ENCODE measurements around the gene TAGAP. TPM values are rescaled to one million over a fixed set of nuclear protein-coding genes. Genes with fewer than 3 reads are reported as not detected.

The TAGAP gene
- total RNA-seq, 1 experiment from 2014 or later: 0.30 TPM

DNA sequence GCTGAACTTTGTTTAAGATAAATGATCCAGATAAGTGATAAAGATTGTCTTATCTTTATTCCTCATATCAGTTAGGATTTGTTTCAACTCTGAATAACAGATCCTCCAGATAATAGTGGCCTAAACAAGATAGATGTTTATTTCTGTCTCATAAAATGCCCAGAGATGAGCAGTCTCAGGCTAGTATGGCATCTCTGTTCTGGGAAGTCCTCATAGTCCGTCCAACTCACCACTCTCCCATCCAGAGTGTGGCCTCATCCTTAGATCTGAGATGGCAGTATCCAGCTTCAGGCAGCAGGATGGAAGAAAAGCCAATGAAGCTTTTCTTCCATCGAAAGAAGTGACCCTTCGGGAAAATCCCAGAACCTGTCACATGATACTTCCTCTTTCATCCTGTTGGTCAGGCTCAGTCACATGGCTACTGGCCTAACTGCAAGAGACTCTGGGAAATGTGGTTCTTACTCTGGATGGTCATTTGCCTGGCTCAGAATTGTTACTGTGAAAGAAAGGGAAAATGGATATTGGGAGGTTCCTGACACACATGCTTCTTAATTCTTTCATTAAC is 29.4 kb upstream of the TAGAP start:
- ChIA-PET POLR2A (no interaction called here), CTCF (no interaction called here), RAD21 (ENCODE audit: low non-redundant PET in 1 of 2, low total read pairs in 2 of 2, uncharacterized antibody in 2 of 2, unreplicated experiment in 2 of 2) (no interaction called here)
- Histone ChIP-seq H4K20me1 (ENCODE audit: insufficient read depth) (no peaks in the 10 kb centered on the region), H3K9ac (ENCODE audit: low read length) (0 out of 2 replicates have a peak overlapping the region, but pooled peaks have one; percentile 16), H3K27me3 (ENCODE audit: insufficient read depth, low read length) (no peaks in the 10 kb centered on the region), H3K4me2 (ENCODE audit: low read length) (peak overlapping the region; percentile 64), H3K9me2 (ENCODE audit: insufficient read depth) (no peaks in the 10 kb centered on the region), H3K9me3 (ENCODE audit: control insufficient read depth in 1 of 2, insufficient read depth in 1 of 2, low read depth in 1 of 2, low read length in 2 of 2) (no peaks in the 10 kb centered on the region), H3K4me3 (replicated peaks in 1 of 2; ENCODE audit: low read depth in 1 of 2, low read length in 2 of 2) (peak overlapping the region; percentile 33 to 48), H3K4me1 (ENCODE audit: control insufficient read depth in 1 of 2, insufficient read depth in 2 of 2, low read length in 2 of 2) (peaks cover 0 to 6% of the 10 kb centered on the region in 2 experiments; a peak in 1 of 4 replicates), H3K27ac (ENCODE audit: low read depth, low read length) (no peak overlapping the region), H3K36me3 (ENCODE audit: control insufficient read depth in 1 of 2, insufficient read depth in 2 of 2, low read length in 2 of 2) (no peaks in the 10 kb centered on the region), H2AFZ (ENCODE audit: low read depth, low read length, poor library complexity, severe bottlenecking) (peak overlapping the region; percentile 69), H3K79me2 (ENCODE audit: insufficient read depth, low read length) (no peaks in the 10 kb centered on the region)
- ATAC-seq (peak; percentile 92), DNase-seq (ENCODE audit: low read depth, low spot score) (peak; percentile 41)
- no TSS peak for BruUV-seq (replicated peaks)
- TF ChIP-seq, protein P1, sequence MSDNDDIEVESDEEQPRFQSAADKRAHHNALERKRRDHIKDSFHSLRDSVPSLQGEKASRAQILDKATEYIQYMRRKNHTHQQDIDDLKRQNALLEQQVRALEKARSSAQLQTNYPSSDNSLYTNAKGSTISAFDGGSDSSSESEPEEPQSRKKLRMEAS (IDR thresholded peaks at IDR 0.05): 0 out of 2 replicates have a peak, but pooled peaks have one; percentile 24
- TF ChIP-seq ZNF274 (IDR thresholded peaks at IDR 0.05; ENCODE audit: low read depth, low read length) (no peak), ELF1 (IDR thresholded peaks at IDR 0.05; ENCODE audit: borderline replicate concordance, low read depth) (no peak), POLR2AphosphoS5 (IDR thresholded peaks at IDR 0.05; ENCODE audit: low read depth, low read length) (no peak), FOSL1 (IDR thresholded peaks at IDR 0.05; ENCODE audit: low read depth) (no peak), JUND (IDR thresholded peaks at IDR 0.05) (no peak), SRF (IDR thresholded peaks at IDR 0.05; ENCODE audit: low read depth) (no peak), CEBPB (IDR thresholded peaks at IDR 0.05; ENCODE audit: low read depth) (no peak), RAD21 (IDR thresholded peaks at IDR 0.05; ENCODE audit: low read depth) (no peak), CBX3 (IDR thresholded peaks at IDR 0.05; ENCODE audit: low read depth) (0 out of 2 replicates have a peak, but pooled peaks have one; percentile 19), ZFX (IDR thresholded peaks at IDR 0.05) (no peak), SP1 (IDR thresholded peaks at IDR 0.05; ENCODE audit: low read depth) (peak; percentile 84), EZH2phosphoT487 (IDR thresholded peaks at IDR 0.05; ENCODE audit: borderline replicate concordance) (no peak), EZH2 (IDR thresholded peaks at IDR 0.05) (no peak), YY1 (IDR thresholded peaks at IDR 0.05; ENCODE audit: extremely low read depth, insufficient replicate concordance, low read depth, low read length) (no peak), EGR1 (IDR thresholded peaks at IDR 0.05; ENCODE audit: low read depth) (no peak)
- TF ChIP-seq, protein P2, sequence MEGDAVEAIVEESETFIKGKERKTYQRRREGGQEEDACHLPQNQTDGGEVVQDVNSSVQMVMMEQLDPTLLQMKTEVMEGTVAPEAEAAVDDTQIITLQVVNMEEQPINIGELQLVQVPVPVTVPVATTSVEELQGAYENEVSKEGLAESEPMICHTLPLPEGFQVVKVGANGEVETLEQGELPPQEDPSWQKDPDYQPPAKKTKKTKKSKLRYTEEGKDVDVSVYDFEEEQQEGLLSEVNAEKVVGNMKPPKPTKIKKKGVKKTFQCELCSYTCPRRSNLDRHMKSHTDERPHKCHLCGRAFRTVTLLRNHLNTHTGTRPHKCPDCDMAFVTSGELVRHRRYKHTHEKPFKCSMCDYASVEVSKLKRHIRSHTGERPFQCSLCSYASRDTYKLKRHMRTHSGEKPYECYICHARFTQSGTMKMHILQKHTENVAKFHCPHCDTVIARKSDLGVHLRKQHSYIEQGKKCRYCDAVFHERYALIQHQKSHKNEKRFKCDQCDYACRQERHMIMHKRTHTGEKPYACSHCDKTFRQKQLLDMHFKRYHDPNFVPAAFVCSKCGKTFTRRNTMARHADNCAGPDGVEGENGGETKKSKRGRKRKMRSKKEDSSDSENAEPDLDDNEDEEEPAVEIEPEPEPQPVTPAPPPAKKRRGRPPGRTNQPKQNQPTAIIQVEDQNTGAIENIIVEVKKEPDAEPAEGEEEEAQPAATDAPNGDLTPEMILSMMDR (IDR thresholded peaks at IDR 0.05 in 2 of 3, conservative IDR thresholded peaks at IDR 0.05 in 1 of 3; ENCODE audit: borderline replicate concordance in 1 of 3, insufficient read depth in 1 of 3, low read depth in 2 of 3, low read length in 2 of 3): no peak
- TF ChIP-seq, protein P3, sequence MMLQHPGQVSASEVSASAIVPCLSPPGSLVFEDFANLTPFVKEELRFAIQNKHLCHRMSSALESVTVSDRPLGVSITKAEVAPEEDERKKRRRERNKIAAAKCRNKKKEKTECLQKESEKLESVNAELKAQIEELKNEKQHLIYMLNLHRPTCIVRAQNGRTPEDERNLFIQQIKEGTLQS (IDR thresholded peaks at IDR 0.05): no peak
- intact Hi-C loops (cut with micrococcal nuclease): no loop called here

All from HCT116 (cell line).